Fibroblast of skin of left quadriceps (primary cell): ENCODE data around the gene SERPINB8.

ENCODE experiments used
- DNase-seq, 2 experiments: peaks; one replicate each; pipeline ENCODE4 v3.0.0-alpha.2; 2013; ENCODE audit warnings: low read depth in 2 of 2

The SERPINB8 gene

GRCh38 chr18:64017870-64018269 is 48.0 kb downstream of the SERPINB8 start:
- DNase-seq: no peak

GRCh38 chr18:64019922-64020756 is 50.3 kb downstream of the SERPINB8 start:
- DNase-seq: no peak

- no peak for DNase-seq
These were observed 56.5 kb downstream of the SERPINB8 start for GRCh38 chr18:64026350-64026749.

GRCh38 chr18:64027931-64028695 is 58.2 kb downstream of the SERPINB8 start:
- no peak for DNase-seq

- DNase-seq: no peak
These were observed 59.2 kb downstream of the SERPINB8 start for GRCh38 chr18:64029096-64029495.

GRCh38 chr18:64031411-64031810 is 61.5 kb downstream of the SERPINB8 start:
- no peak for DNase-seq

GRCh38 chr18:64032312-64032711 is 62.4 kb downstream of the SERPINB8 start:
- DNase-seq: no peak

- peak; percentile 4 to 12 for DNase-seq
These were observed 68.0 kb downstream of the SERPINB8 start for GRCh38 chr18:64037812-64038414.
